Epidermal melanocyte (primary cell): ENCODE measurements around the gene MTR.

Experiments
- DNase-seq: peaks from one replicate; pipeline ENCODE4 v3.0.0; 2011; ENCODE audit warnings: low spot score; ENCODE audit not compliant: insufficient read length

Gene MTR

DNA sequence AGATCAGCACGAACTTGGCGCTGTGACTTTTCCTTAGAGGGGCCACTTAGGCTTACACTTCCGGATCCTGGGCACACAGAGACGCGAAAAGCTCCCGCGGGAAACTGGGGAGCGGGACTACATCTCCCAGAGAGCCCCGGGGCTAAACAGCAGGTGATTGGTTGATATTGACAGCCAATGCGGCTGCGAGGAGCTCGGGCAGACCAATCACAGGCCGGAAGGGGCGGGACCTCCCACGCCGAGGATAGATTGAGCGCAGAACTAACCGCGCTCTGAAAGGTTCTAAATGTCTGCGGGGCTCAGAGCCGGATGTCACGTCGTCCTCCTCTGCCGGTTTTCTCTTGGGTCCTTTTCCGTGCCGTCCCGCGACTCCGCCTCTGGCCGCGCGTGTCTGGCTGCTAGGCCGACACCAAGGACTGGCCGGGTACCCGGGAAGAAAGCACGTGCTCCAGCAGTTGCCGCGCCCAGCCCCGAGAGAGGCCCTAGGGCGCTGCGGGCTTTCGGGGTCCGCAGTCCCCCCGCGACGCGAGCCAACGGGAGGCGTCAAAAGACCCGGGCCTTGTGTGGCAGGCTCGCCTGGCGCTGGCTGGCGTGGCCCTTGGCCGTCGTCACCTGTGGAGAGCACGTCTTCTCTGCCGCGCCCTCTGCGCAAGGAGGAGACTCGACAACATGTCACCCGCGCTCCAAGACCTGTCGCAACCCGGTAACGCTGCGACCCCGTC, at the start of gene MTR:
TSS of gene MTR (plus strand) at position 258 of the 722 bp plus-strand sequence. CDS start at position 670, 412 bp downstream.
- peak; percentile 98 for DNase-seq

DNA sequence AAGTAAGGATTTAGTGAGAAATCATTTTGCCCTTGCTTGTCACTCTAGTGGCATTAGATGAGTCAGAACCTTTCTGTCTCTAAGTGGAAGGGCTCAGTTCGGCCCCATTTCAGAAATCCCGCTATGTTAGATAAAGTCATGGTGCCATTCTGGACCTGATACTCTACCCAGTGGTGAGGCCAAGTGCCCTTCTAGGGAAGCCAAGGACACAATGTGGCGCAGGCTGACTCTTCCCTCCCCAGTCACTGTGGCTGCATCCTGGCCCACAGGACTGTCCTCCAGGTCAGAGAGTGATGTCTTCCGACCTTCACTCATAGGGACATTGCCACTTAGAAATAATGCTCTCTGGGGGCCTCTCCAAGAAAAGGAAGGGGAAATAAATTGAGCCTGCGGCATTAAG, 48.3 kb upstream of the MTR start:
- no peak for DNase-seq

DNA sequence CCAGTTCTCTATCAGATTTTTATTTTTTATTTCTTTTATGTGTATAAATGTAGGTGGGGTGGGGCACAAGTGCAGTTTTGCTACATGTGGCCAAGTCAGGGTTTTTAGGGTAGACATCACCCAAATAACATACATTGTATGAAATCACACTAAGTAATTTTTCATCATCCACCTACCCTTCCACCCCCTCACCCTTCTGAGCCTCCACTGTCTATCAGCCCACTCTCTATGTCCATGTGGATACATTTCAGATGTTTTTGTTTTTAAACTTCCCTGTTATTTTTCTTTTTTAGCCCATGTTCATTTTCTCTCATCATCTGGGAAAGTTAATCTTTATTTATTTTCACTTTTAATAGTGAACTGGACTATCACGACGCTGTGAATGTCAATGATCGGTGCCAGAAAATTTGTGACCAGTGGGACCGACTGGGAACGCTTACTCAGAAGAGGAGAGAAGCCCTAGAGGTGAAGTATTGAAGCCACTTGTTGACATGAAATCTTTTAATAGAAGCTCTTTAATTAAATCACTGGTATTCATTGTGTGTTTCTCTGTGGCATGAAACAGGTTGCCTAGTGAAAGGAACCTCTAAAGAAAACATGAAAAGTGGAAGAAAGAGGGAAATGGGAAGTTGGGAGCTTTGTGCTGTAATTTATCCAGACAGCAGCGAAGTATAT, 47.6 kb upstream of the MTR start:
- no peak for DNase-seq

DNA sequence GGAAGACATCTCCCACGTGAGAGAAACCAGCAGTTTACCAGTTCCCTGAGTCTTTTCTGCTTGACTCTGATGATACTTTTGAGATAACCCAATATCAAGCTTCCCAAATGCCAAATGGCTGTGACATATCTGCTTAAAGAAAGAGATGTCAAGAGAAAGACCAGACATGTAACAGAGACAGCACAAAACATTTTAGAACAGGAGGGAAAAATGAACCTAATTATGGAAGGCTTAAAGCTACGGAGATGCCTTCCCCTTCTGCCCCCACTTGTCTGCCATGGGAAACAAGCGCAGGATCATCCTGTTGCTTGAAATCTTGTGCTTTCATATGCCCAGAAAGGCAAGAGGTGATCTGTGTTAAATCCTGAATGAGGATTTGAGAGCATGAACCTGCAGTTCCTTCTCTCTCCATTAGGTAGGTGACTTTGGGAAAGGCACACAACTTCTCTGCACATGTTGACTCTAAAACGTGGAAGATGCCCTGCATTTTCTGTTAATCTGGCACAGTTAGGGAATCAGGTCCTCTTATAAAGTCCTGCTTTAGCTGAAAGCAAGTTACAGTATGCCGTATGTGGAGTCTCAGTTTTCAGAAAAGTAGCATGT, 46.7 kb upstream of the MTR start:
- no peak for DNase-seq

DNA sequence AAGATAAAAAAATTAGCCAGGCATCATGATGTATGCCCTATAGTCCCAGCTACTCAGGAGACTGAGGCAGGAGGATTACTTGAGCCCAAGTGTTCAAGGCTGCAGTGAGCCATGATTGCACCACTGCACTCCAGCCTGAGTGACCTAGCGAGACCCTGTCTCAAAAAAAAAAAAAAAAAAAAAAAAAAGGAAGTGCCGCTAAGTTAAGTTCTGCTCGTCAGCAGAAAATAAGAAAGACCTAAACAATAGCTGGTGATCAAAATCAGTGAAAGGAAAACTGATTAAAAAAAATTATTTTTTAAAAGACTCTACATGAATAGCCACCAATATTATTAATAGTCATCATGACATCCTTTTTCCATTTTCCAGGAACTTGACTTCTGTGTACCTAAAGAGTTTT, 44.2 kb upstream of the MTR start:
- DNase-seq = no peak

DNA sequence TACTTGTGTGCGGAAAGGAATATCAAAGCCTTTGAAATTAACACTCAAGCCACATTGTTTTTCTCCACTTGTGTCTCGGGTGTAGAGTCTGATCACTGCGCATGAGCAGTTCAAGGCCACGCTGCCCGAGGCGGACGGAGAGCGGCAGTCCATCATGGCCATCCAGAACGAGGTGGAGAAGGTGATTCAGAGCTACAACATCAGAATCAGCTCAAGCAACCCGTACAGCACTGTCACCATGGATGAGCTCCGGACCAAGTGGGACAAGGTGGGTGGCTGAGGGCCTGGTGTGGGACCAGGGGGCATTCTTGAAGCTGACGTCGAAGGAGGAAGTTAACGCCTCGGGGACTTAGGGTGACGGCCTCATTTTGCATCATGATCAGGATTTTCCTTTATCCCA, 43.7 kb upstream of the MTR start:
- no peak for DNase-seq

DNA sequence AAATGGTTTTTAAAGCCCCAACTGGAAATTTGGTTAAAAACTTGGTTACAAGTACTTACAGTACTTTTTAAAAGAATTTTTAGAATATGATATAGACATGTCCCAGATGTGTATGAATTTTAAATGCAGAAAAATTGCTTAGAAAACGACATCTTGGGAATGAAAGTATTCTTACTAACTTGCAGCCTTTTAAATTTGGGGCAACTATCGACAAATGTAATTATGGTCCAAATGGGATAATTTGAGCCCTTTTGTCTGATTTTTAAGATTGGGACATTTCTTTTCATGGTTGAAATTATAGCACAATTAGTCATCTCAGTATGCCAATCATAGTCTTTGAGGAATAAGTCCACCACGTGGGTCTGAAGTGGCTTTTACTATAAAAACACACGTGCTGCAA, 43.2 kb upstream of the MTR start:
- no peak for DNase-seq

DNA sequence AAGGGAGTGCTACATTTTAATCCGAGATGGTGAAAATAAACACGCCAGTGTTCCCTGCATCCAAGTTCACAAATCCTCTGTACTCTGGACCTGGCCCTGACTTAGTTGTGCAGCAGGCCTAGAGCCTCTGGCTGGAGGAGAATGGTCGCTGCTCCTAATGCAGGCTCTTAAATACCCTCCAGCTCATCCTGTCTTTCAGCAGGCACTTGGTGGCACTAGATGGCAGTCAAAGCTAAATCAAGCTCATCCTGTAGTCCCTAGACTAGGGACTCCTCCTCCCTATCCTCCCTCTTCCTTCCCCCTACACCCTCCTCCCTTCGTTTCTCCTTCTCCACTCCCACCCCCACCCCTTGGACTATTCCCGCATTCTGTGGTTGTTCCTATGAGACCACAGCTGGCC, 41.6 kb upstream of the MTR start:
- DNase-seq = no peak

DNA sequence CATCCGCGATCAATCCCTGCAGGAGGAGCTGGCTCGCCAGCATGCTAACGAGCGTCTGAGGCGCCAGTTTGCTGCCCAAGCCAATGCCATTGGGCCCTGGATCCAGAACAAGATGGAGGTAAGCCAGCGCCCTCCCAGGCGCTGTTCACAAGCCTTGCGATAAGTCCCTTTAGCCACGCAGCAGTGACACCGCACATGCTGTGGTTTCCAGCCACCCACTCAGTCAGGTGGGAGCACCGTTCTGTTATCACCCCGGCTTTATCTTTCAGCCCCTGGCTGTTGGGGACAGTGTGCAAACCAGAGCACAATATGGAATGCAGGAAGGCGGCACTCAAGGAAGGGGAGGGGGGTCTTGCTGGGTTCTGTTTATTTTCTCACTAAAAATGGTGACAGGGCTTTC, 41.1 kb upstream of the MTR start:
- no peak for DNase-seq

DNA sequence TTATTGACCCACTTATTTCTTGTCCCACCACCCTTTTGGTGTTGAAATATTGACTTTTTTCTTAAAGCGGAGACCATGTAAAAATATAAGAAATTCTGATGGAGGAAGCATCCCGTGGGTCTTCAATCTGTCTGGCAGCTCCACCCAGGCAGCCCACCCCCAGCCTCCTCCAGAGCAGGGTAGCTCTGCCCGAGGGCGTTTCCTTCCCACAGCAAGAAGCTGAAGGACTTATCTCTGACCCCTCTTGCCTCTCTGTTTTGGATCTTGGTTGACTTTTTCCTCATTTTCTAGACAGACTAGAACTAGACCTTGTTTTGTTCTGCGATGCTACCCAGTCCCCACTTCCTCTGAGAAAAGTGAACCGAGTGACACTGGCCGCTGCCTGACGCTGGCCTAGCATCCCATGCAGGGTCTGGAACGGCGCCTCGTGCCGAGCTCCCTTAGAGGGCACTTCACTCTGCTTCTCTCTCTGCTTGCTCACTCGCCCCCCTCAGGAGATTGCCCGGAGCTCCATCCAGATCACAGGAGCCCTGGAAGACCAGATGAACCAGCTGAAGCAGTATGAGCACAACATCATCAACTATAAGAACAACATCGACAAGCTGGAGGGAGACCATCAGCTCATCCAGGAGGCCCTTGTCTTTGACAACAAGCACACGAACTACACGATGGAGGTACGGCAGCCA, 40.4 kb upstream of the MTR start:
- no peak for DNase-seq

DNA sequence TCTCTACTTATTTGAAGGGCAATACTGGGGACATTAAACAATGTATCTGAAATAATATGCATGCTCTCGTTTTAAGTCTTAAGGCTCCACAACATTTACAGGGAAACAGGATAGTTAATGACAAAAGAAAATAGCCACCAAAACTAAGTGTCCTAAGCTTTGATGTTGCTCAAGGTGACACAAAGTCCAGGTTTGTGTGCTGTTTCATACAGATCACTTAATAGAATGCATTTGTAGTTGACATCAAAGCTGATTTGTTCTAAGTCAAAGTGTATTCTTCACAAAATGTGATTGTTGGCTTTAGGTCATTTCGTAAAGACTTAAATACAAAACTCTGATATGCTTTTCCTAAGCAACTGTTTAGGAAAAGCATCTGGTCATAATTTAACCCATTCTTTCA, 37.5 kb upstream of the MTR start:
- no peak for DNase-seq

DNA sequence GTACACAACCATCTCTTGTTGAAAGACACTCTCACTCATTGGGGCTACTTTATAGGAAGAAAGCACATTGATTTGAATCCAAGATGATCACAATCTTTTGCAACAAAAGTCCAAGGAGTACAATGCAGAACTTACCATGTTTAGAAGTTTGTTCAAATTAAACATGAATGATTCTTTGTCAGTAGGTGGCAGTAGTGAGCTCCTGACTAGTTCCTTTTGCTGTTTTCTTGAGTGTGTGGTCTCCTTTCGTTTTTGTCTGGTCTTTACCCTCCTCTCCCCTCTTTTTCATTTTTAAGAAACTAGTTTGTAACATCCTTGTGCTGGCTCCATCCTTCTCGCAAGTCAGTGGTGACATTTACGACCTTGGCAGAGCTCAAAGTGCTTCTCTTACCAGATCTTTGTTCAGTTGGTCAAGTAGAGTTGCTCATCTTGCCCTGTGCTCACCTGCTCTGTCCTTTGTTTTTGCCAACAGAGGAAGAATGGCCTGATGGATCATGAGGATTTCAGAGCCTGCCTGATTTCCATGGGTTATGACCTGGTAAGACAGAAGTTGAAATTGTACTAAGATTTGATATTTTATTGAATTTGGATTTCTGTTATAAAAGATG, 35.7 kb upstream of the MTR start:
- DNase-seq = no peak

DNA sequence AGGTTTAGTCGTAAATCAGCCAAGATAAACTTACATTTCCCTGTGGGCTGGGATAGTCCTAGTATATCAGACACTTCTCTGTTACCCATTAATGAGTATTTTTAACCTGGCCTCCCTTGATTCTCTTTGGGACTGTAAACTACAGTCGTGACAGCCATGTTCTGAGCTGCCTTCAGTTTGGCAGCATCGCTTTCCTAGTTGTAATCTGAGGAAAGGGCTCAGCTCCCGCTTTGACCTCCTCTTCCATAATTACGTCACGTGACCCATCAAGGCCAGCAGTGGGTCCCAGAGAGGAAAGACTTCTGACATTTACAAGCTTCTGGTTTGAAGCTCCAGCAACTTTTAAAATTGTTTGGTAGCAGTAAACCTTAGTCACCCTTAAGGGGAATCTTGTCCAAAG, 34.6 kb upstream of the MTR start:
- DNase-seq = no peak

DNA sequence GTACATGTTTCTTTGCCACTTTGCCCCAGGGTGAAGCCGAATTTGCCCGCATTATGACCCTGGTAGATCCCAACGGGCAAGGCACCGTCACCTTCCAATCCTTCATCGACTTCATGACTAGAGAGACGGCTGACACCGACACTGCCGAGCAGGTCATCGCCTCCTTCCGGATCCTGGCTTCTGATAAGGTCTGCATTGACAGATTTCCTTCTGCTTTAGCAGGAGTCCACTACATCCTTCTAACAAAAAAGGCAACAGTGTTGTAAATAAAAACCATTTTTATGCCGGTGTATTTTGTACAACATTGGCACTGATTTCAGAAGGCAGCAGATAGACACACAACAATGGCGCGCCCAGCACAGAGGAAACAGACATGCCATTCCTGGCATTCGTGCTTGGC, 34.1 kb upstream of the MTR start:
- DNase-seq = no peak

DNA sequence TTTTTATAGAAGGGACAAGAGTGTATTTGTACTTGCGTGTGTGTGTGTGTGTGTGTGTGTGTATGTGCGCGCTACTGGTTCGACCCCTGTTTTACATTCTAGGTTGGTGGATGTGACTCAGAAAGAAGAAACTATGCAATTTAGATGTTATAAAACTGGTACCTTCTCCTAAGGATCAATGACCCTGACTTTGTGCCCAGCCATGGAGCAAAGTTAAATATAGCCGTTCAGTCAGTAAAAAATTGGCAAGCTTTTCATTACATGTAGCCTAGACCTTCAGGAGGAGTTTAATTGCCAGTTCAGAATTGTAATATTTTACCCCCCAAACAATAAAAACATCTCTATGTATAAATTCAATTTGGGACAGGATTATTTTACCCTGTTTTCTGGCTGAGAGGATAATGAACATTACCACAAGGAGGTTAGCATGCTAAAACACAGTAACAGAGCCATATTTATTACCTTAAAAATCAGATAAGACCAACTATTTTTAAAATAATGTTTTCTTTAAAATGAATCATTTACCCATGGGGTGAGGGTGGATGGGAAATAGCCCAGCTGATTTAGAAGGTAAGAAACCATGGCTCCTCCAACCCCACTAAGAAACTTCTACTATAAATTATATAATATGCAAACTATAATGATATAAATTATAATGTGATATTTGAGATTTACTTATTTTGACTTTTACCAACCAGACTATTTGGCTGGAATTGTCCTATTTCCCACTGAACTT, 33.5 kb upstream of the MTR start:
- no peak for DNase-seq

DNA sequence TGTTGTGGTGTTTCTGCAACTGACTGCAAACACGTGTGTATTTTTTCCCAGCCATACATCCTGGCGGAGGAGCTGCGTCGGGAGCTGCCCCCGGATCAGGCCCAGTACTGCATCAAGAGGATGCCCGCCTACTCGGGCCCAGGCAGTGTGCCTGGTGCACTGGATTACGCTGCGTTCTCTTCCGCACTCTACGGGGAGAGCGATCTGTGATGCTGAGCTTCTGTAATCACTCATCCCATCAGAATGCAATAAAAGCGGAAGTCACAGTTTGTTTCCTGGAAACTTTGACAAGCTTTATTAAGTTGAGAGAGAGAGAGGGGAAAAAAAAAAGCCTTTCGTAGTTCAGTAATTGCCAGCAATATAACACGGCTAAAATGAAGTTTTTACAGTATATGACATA, 32.7 kb upstream of the MTR start:
- no peak for DNase-seq

DNA sequence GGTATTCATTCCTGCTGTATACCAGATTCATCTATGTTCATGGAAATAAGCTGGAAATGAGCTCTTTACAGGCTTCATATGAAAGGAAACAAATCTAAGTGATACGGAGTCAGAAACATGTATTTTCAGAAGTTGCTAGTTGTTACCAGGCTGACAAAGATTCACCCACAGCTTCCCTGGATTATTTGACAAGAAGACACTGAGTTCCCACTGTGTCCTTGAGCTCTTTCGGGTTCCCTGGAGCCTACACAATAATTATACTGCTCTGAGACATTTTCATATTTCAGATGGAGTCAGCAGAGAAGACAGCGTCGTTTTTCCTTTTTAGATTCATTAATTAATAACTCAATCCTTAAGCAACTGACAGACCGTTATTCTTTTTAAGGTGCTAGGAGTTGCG, 29.3 kb upstream of the MTR start:
- no peak for DNase-seq

DNA sequence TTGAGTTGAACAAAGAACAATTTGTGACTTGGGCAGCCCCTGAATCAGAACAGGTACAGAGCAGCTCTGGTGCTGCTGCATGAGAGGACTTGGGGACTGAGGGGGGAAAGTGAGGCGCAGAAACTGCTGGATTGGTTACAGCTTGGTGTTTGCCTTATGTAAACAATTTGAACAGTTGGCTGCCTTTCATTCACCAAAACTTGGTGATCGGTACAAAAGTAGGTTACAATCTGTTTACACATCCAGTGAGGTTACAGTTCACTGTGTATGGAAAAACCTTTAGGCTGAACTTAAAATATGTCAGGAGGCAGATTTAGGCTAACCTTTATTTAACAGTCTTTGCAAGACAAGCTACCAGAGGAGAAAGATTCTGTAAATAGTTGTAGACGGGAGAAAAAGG, 28.6 kb upstream of the MTR start:
- DNase-seq = no peak

DNA sequence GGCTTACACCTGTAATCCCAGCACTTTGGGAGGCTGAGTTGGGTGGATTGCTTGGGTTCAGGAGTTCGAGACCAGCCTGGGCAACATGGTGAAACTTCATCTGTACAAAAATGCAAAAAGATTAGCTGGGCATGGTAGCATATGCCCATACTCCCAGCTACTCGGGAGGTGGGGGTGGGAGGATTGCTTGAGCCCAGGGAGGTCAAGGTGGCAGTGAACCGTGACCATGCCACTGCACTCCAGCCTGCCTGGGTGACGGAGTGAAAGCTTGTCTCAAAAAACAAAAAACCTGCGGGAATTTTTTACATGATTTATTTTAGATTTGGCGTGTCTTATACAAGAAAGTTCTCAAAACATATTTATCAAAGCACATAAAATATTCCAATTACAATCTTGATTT, 27.8 kb upstream of the MTR start:
- DNase-seq = no peak

DNA sequence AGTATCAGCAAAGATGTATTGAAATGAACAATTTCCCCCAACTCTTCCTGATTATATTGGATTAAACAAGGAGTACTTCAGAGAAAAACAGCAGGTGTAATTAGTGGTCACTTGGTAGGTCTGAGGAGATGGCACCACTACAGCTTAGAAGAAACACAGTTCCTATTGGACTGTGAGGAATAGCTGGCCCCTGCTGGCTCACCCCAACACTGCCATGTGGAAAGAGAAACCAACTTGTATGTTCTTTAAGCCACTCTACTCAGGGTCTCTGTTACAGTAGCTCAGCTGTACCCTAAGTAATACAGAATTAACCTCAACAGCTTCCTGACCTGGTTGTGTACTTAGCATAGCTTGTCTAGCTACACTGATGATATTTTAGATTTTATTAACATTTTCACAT, 26.5 kb upstream of the MTR start:
- no peak for DNase-seq

DNA sequence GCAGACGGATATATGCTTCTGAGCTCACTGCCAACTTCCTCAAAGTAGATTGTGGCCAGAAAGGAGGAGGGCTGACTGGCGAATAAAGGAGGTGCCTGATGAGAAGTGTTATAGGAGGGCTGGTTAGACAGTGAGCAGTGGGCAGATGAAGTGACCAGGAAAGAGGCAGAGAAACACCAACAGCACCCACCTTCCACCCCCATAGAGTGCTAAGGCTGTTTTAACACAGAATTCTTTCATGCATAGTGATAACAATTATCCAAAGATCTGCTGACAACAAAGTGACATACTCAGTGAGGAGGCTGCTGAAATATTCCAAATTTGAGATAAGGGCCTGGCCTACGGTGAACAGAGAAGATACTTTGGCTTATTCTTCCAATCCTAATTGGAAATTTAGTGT, 21.2 kb upstream of the MTR start:
- no peak for DNase-seq
